Uterus (tissue), 4 donors: ENCODE data around the gene POMGNT2. TPM values are rescaled to one million over a fixed set of nuclear protein-coding genes. Genes with fewer than 3 reads are reported as not detected.
"Not testable (repeated sequence)": the region's sequence is repeated elsewhere in the genome, so short reads cannot be mapped to it uniquely, and the experiment has no call there.

Source experiments
- DNase-seq, 2 donors: peaks; one replicate each; pipeline ENCODE4 v3.0.0-alpha.2; 2019 to 2020
- H3K27ac ChIP-seq, 2 donors: fragments of 200-600 bp; sonication (generic); 1 replicate in 1 of 2; 2 replicates in 1 of 2; pipeline ENCODE4 v1.5.1; 2016 to 2018
- H3K27me3 ChIP-seq, 2 donors: fragments of 200-600 bp; sonication (generic); one replicate each; pipeline ENCODE4 v1.5.1; 2018 to 2019; ENCODE audit warnings: control low read depth in 1 of 2
- H3K36me3 ChIP-seq, 2 donors: fragments of 200-600 bp; sonication (generic); one replicate each; pipeline ENCODE4 v1.5.1; 2019; ENCODE audit warnings: control low read depth in 1 of 2
- H3K4me1 ChIP-seq, 2 donors: fragments of 200-600 bp; sonication (generic); one replicate each; pipeline ENCODE4 v1.5.1; 2018 to 2019; ENCODE audit warnings: control low read depth in 1 of 2
- H3K4me3 ChIP-seq, 2 donors: fragments of 200-600 bp; sonication (generic); 1 replicate in 1 of 2; 2 replicates in 1 of 2; pipeline ENCODE4 v1.5.1; 2018 to 2019; ENCODE audit warnings: mild to moderate bottlenecking in 1 of 2
- H3K9me3 ChIP-seq, 2 donors: fragments of 200-600 bp; sonication (generic); one replicate each; pipeline ENCODE4 v1.5.1; 2019; ENCODE audit warnings: control low read depth in 1 of 2
- CTCF ChIP-seq, 4 experiments: fragments of 200-600 bp in 2 of 4; fragments of 450-650 bp in 2 of 4; sonication (generic) in 2 of 4; IDR thresholded peaks; one replicate each; pipeline ENCODE4 v1.5.1; 2016 to 2019; ENCODE audit warnings: antibody characterized with exemption in 4 of 4, mild to moderate bottlenecking in 2 of 4, moderate library complexity in 1 of 4
- POLR2A ChIP-seq, 2 donors: fragments of 450-650 bp; IDR thresholded peaks; one replicate each; pipeline ENCODE4 v1.6.1; 2016; ENCODE audit warnings: antibody characterized with exemption in 2 of 2, mild to moderate bottlenecking in 1 of 2, moderate library complexity in 1 of 2
- intact Hi-C: fragments of 100-400 bp; cut with DNase I; formaldehyde crosslinking; loops from one replicate; pipeline ENCODE4 v1.15.1; 2023; ENCODE audit warnings: low total_unique reads
- total RNA-seq, 4 donors: library from RNA; depleted of rRNA in 3 of 4; stranded (reverse); fragments of >200 nt in 3 of 4; gene quantifications; one replicate each; pipeline versions ENCODE4 v1.1.0 to v1.2.4, GENCODE V29; 2014 to 2023
- donor health status: DM: yes; HTN: yes; CAD: no.

The POMGNT2 gene
- total RNA-seq, 4 donors from 2014 or later: 17.6 to 103 (median 57.7) TPM

- no peak for DNase-seq
- intact Hi-C loops: no loop called here
- Histone ChIP-seq H3K36me3 (no peaks in the 10 kb centered on the region), H3K27ac (no peak overlapping the region), H3K4me1 (no peaks in the 10 kb centered on the region), H3K4me3 (no peak overlapping the region), H3K9me3 (peaks cover 0 to 22% of the 10 kb centered on the region in 2 donors), H3K27me3 (no peaks in the 10 kb centered on the region)
- no peak for TF ChIP-seq POLR2A (IDR thresholded peaks at IDR 0.05)
Measured at GRCh38 chr3:43048470-43048869, 57.4 kb downstream of the POMGNT2 start.

GRCh38 chr3:43046583-43046982, 59.3 kb downstream of the POMGNT2 start:
- Histone ChIP-seq H3K36me3 (no peaks in the 10 kb centered on the region), H3K27ac (no peak overlapping the region), H3K4me1 (no peaks in the 10 kb centered on the region), H3K9me3 (peaks cover 0 to 22% of the 10 kb centered on the region in 2 donors), H3K27me3 (no peaks in the 10 kb centered on the region), H3K4me3 (no peak overlapping the region)
- no peak for DNase-seq
- intact Hi-C loops: no loop called here
- no peak for TF ChIP-seq CTCF (IDR thresholded peaks at IDR 0.05)
- no peak for TF ChIP-seq POLR2A (IDR thresholded peaks at IDR 0.05)

DNA sequence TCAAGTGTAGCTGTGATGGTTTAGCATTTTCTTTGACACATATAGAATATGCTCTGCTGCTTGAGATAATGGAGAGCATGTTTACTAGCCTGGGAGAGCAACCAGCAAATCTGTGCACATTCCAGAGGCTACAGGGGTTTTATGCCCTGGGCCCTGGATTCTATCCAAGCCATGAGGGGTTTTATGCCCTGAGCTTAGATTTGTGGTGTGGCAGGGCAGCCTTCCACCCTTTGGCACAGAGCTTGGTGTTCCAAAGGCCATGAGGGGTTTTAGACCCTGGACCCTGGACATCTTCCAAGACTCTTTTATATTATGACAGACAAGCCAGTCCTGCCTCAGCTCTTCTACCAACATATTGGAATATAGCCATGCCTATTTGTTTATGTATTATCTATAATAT, 60.8 kb downstream of the POMGNT2 start:
- H3K27me3 ChIP-seq, H3K4me1 ChIP-seq, H3K27ac ChIP-seq, intact Hi-C loops, H3K36me3 ChIP-seq, DNase-seq, H3K4me3 ChIP-seq: not testable (repeated sequence)
- H3K9me3 ChIP-seq: peaks cover 0 to 17% of the 10 kb centered on the region in 2 donors

DNA sequence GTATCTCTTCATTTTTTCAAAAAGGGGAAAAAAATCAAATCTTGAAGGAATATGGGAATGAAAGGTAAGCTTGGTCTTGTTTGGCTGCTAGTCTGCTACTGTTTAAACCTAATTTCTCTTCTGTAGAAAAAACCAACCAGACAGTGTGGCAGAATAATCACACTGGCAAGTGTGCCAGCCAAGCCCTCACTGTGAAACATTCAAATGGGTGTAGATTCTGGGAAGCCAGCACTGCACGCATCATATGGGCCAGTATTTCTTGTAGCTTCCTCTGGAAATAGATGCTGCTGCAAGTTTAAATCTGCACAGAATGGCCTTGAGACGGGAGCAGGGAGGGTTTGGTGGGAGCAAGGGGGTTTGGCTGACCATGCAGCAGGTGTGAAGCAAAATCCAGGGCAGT, 62.1 kb downstream of the POMGNT2 start:
- intact Hi-C loops: no loop called here
- H3K4me1 ChIP-seq: no peaks in the 10 kb centered on the region
- no peaks in the 10 kb centered on the region for H3K27me3 ChIP-seq
- H3K27ac ChIP-seq: no peak overlapping the region
- TF ChIP-seq POLR2A (IDR thresholded peaks at IDR 0.05) (no peak), CTCF (IDR thresholded peaks at IDR 0.05) (no peak)
- no peak for DNase-seq
- no peak overlapping the region for H3K4me3 ChIP-seq
- no peaks in the 10 kb centered on the region for H3K36me3 ChIP-seq
- peaks cover 0 to 7% of the 10 kb centered on the region in 2 donors for H3K9me3 ChIP-seq

DNA sequence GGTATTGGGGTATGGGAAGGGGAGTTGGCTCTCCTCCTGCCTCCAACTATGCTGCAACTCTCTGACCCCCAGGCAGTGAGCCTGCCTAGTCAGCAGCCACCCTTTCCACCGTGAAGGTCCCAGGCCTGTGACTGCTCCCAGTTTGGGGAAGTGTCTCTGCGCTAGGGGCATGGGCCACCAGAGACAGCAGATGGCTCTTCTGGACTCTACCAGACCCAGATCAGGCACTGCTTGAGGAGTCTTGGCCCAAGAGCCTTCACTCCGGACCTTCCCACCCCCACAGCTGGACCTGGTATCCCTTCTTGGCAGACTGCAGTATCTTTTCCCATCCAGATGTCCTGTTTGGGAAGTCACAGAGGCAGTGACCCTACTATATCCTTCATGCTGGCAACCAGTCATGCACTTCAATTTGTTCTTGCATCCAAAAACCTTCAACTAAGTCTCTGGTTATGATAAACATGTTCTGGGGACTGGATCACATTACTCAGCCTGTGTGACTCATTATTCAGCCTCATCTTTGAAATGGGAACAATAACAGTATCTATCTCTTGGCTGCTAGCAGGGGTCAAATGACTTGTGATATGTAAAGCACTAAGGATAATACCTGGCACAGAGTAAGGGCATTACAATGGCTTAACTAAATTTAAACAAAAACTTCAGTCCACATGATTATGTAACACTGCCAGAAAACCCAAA, 62.7 kb downstream of the POMGNT2 start:
- intact Hi-C loops: no loop called here
- Histone ChIP-seq H3K9me3 (peaks cover 0 to 7% of the 10 kb centered on the region in 2 donors), H3K36me3 (no peaks in the 10 kb centered on the region), H3K4me1 (no peaks in the 10 kb centered on the region), H3K27ac (no peak overlapping the region), H3K4me3 (no peak overlapping the region), H3K27me3 (no peaks in the 10 kb centered on the region)
- TF ChIP-seq POLR2A (IDR thresholded peaks at IDR 0.05): no peak
- DNase-seq: no peak

- no peak overlapping the region for H3K4me3 ChIP-seq
- no peaks in the 10 kb centered on the region for H3K4me1 ChIP-seq
- DNase-seq: no peak
- intact Hi-C loops: no loop called here
- H3K36me3 ChIP-seq: no peaks in the 10 kb centered on the region
- no peak for TF ChIP-seq CTCF (IDR thresholded peaks at IDR 0.05)
- TF ChIP-seq POLR2A (IDR thresholded peaks at IDR 0.05): no peak
- H3K27me3 ChIP-seq: no peaks in the 10 kb centered on the region
- H3K27ac ChIP-seq: no peak overlapping the region
- peaks cover 0 to 7% of the 10 kb centered on the region in 2 donors for H3K9me3 ChIP-seq
Measured at GRCh38 chr3:43041517-43041916, 64.4 kb downstream of the POMGNT2 start.

DNA sequence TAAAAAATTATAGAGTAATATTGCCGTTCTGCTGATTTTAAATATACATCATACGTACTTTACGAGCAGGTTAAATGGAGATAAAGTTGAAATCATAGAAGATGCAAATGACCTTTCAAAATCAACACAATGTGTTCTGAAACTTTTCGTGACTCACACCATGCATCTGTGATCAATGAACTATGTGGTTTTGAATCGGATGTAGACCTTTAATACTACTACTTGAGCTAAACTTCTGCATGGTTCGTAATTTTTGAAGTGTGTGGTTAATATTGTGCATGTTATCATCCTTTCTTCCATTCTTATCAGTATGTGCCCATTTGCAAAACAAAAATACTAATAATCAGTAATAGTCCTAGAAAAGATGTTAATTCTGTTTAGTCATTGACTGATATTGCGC, 67.9 kb downstream of the POMGNT2 start:
- intact Hi-C loops: no loop called here
- no peak overlapping the region for H3K27ac ChIP-seq
- no peak overlapping the region for H3K4me3 ChIP-seq
- TF ChIP-seq POLR2A (IDR thresholded peaks at IDR 0.05) (no peak), CTCF (IDR thresholded peaks at IDR 0.05) (no peak)
- DNase-seq: no peak
- H3K27me3 ChIP-seq: no peaks in the 10 kb centered on the region
- H3K4me1 ChIP-seq: no peaks in the 10 kb centered on the region
- no peaks in the 10 kb centered on the region for H3K36me3 ChIP-seq
- no peaks in the 10 kb centered on the region for H3K9me3 ChIP-seq
